OCI-LY3 (cell line): ENCODE data around the gene GLT1D1.

ENCODE experiments used
- EZH2phosphoT487 ChIP-seq: fragments of 200-600 bp; shearing (Covaris generic); IDR thresholded peaks from 2 replicates; pipeline ENCODE4 v1.6.1; 2018; ENCODE audit warnings: antibody characterized with exemption, mixed run types, low read depth
- TF ChIP-seq, protein P1 (sequence below): fragments of 200-600, 300-600 bp; sonication (generic); IDR thresholded peaks from 2 replicates; pipeline ENCODE4 v1.5.1; 2014; ENCODE audit warnings: antibody characterized with exemption, low read length, low read depth

DNA sequence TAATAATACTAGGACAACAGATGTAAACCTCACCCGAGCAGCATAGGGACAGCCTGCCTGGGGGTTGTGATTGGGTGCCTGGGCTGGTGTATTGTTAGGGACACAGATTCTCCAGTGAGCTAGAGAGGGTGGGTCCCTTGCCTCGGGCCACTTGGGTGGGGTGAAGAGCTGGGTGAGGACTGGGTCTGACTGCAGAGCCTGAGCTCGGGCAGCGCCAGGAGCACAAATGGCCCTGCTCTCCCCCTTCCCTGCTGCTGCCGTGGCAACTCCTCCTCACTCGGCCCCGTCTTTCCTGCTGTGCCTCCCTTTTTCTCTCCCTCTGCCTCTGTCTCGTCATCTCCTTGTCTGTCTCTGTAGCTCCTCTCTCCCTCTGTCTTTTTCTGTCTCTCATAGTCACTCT is 115.4 kb downstream of the GLT1D1 start:
- TF ChIP-seq, protein P1, sequence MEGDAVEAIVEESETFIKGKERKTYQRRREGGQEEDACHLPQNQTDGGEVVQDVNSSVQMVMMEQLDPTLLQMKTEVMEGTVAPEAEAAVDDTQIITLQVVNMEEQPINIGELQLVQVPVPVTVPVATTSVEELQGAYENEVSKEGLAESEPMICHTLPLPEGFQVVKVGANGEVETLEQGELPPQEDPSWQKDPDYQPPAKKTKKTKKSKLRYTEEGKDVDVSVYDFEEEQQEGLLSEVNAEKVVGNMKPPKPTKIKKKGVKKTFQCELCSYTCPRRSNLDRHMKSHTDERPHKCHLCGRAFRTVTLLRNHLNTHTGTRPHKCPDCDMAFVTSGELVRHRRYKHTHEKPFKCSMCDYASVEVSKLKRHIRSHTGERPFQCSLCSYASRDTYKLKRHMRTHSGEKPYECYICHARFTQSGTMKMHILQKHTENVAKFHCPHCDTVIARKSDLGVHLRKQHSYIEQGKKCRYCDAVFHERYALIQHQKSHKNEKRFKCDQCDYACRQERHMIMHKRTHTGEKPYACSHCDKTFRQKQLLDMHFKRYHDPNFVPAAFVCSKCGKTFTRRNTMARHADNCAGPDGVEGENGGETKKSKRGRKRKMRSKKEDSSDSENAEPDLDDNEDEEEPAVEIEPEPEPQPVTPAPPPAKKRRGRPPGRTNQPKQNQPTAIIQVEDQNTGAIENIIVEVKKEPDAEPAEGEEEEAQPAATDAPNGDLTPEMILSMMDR, result no peak
- TF ChIP-seq EZH2phosphoT487, result no peak
